Endothelial cell of umbilical vein (primary cell): ENCODE data around the gene PRCD. TPM values are rescaled to one million over a fixed set of nuclear protein-coding genes. Genes with fewer than 3 reads are reported as not detected.

Source experiments
- BruUV-seq: library from RNA; stranded (reverse); fragments of 400-500 nt; replicated peaks from 2 replicates; lab custom pipeline; 2021; lab: Mats Ljungman, UMichigan
- CTCF ChIA-PET: fragments of 300-600, 350-600 bp; sonication (Branson Sonifier 250); formaldehyde crosslinking; loops from one replicate; lab custom pipeline; 2021; ENCODE audit warnings: antibody characterized with exemption, inconsistent platforms; lab: Charles Lee
- POLR2A ChIA-PET: fragments of 300-600, 350-600 bp; sonication (Branson Sonifier 250); formaldehyde crosslinking; loops from one replicate; lab custom pipeline; 2021; ENCODE audit warnings: antibody characterized with exemption, inconsistent platforms; lab: Charles Lee
- DNase-seq: peaks from one replicate; pipeline ENCODE4 v3.0.0-alpha.2; 2011; ENCODE audit warnings: low read depth, low spot score
- FAIRE-seq: peaks from 2 replicates; lab custom pipeline; 2011; peaks lifted over from hg19 to GRCh38; lab: Jason Lieb, UNC
- H2AFZ ChIP-seq: 2 replicates; pipeline ENCODE4 v1.6.0; 2012; ENCODE audit warnings: low read depth, low read length, control low read depth, inconsistent platforms
- H3K27ac ChIP-seq: 2 replicates; pipeline ENCODE4 v1.5.1; 2011; ENCODE audit warnings: low read depth, mild to moderate bottlenecking, control low read depth, low read length, moderate library complexity; ENCODE audit not compliant: insufficient read depth
- H3K27me3 ChIP-seq, 2 experiments: 2 replicates each; pipeline versions ENCODE4 v1.6.0 to v1.6.1; 2011; ENCODE audit warnings: low read length in 2 of 2, mixed read lengths in 1 of 2; ENCODE audit not compliant: control insufficient read depth in 2 of 2, insufficient read depth in 2 of 2
- H3K36me3 ChIP-seq, 2 experiments: 2 replicates in 1 of 2; 3 replicates in 1 of 2; pipeline ENCODE4 v1.5.1; 2011; ENCODE audit warnings: low read length in 2 of 2, mild to moderate bottlenecking in 1 of 2, moderate library complexity in 1 of 2; ENCODE audit not compliant: control insufficient read depth in 2 of 2, insufficient read depth in 2 of 2; ENCODE audit errors: extremely low read depth in 1 of 2
- H3K4me1 ChIP-seq: 3 replicates; pipeline ENCODE4 v1.5.1; 2011; ENCODE audit warnings: mild to moderate bottlenecking, low read length; ENCODE audit not compliant: control insufficient read depth, insufficient read depth; ENCODE audit errors: extremely low read depth
- H3K4me2 ChIP-seq: 2 replicates; pipeline ENCODE4 v1.6.1; 2011; ENCODE audit warnings: low read length, control low read depth, mixed read lengths; ENCODE audit not compliant: insufficient read depth
- H3K4me3 ChIP-seq, 3 experiments: fragments of 200-600 bp in 1 of 3; sonication (generic), shearing (Covaris generic) in 1 of 3; replicated peaks in 1 of 3; 2 replicates each; pipeline ENCODE4 v1.5.1; 2011 to 2016; ENCODE audit warnings: control low read depth in 3 of 3, low read length in 3 of 3, mild to moderate bottlenecking in 2 of 3, inconsistent platforms in 1 of 3, low read depth in 1 of 3, moderate library complexity in 1 of 3; ENCODE audit not compliant: insufficient read depth in 1 of 3
- H3K79me2 ChIP-seq: 2 replicates; pipeline ENCODE4 v1.6.0; 2012; ENCODE audit warnings: low read length, inconsistent platforms; ENCODE audit not compliant: control insufficient read depth, insufficient read depth
- H3K9ac ChIP-seq: replicated peaks from 2 replicates; pipeline ENCODE3; 2011; ENCODE audit warnings: low read length, control low read depth; ENCODE audit not compliant: insufficient read depth; ENCODE audit errors: extremely low read depth
- H3K9me1 ChIP-seq: replicated peaks from 3 replicates; pipeline ENCODE4 v1.6.0; 2011; ENCODE audit warnings: mild to moderate bottlenecking, low read length; ENCODE audit not compliant: control insufficient read depth, insufficient read depth; ENCODE audit errors: extremely low read depth
- H3K9me3 ChIP-seq: replicated peaks from 2 replicates; pipeline ENCODE4 v1.5.1; 2012; ENCODE audit warnings: low read length, inconsistent platforms; ENCODE audit not compliant: control insufficient read depth, insufficient read depth
- H4K20me1 ChIP-seq: replicated peaks from 2 replicates; pipeline ENCODE3; 2011; ENCODE audit warnings: mild to moderate bottlenecking, low read length; ENCODE audit not compliant: control insufficient read depth, insufficient read depth; ENCODE audit errors: extremely low read depth
- EZH2 ChIP-seq: IDR thresholded peaks from 2 replicates; pipeline ENCODE4 v1.6.1; 2012; ENCODE audit warnings: borderline replicate concordance, low read depth, mild to moderate bottlenecking, moderate library complexity, low read length, inconsistent platforms; ENCODE audit not compliant: severe bottlenecking
- FOS ChIP-seq: IDR thresholded peaks from 2 replicates; pipeline ENCODE4 v1.6.1; 2011; ENCODE audit warnings: mild to moderate bottlenecking, low read length, moderate library complexity, borderline replicate concordance; ENCODE audit not compliant: insufficient read depth
- GATA2 ChIP-seq: IDR thresholded peaks from 2 replicates; pipeline ENCODE4 v1.7.0; 2011; ENCODE audit warnings: low read depth, mild to moderate bottlenecking, moderate library complexity, mixed read lengths, low read length; ENCODE audit not compliant: insufficient read length, insufficient read depth
- JUN ChIP-seq: IDR thresholded peaks from 2 replicates; pipeline ENCODE4 v1.6.1; 2011; ENCODE audit warnings: borderline replicate concordance, low read depth; ENCODE audit not compliant: insufficient read length, insufficient read depth
- MAX ChIP-seq: IDR thresholded peaks from 2 replicates; pipeline ENCODE4 v1.6.1; 2011; ENCODE audit not compliant: insufficient read depth, insufficient read length
- dilution Hi-C: fragments of 300-500 bp; cut with MboI; formaldehyde crosslinking; loops from one replicate; pipeline ENCODE4 v1.15.0; 2019; ENCODE audit warnings: low sequenced_read_pairs; ENCODE audit not compliant: extremely low pct_ligation_motif_present
- intact Hi-C: fragments of 100-400 bp; cut with micrococcal nuclease; formaldehyde crosslinking; loops from one replicate; pipeline ENCODE4 v1.10.0; 2022
- polyA plus RNA-seq, 4 experiments: library from polyadenylated mRNA; depleted of rRNA in 3 of 4; stranded (reverse) in 3 of 4; unstranded in 1 of 4; fragments of >200 nt; gene quantifications; 2 replicates each; pipeline versions ENCODE4 v1.2.1 to v1.2.3, GENCODE V29; 2011 to 2012; ENCODE audit warnings: missing spikeins in 1 of 4
- total RNA-seq: library from RNA; stranded (reverse); gene quantifications from 2 replicates; pipeline ENCODE4 v1.2.3, GENCODE V29; 2021

Gene PRCD
- total and polyA plus RNA-seq, 2 donors (not counting 3 experiments of a cell fraction or from before 2014, with no cell fraction given), result not detected

- DNase-seq, result no peak
Measured at GRCh38 chr17:76575570-76575969, 35.7 kb downstream of the PRCD start.

GRCh38 chr17:76576189-76576588 lies 36.3 kb downstream of the PRCD start:
- no peaks in the 10 kb centered on the region for H3K9me3 ChIP-seq
- intact Hi-C loops (no loop called here), dilution Hi-C loops (no loop called here)
- TF ChIP-seq MAX (no peak), GATA2 (no peak), FOS (no peak), EZH2 (no peak)
- no peak overlapping the region for H2AFZ ChIP-seq
- H3K79me2 ChIP-seq, result no peaks in the 10 kb centered on the region
- H3K27ac ChIP-seq, result no peak overlapping the region
- BruUV-seq, result no TSS peak
- ChIA-PET CTCF (no interaction called here), POLR2A (no interaction called here)
- no peak overlapping the region for H3K4me3 ChIP-seq
- H3K4me1 ChIP-seq, result no peaks in the 10 kb centered on the region
- H3K36me3 ChIP-seq, result no peaks in the 10 kb centered on the region
- DNase-seq, result no peak
- H3K9ac ChIP-seq, result no peak overlapping the region
- no peak for FAIRE-seq
- H3K9me1 ChIP-seq, result no peaks in the 10 kb centered on the region
- H3K4me2 ChIP-seq, result no peak overlapping the region
- no peaks in the 10 kb centered on the region for H4K20me1 ChIP-seq
- no peaks in the 10 kb centered on the region for H3K27me3 ChIP-seq

More at GRCh38 chr17:76575570-76575969, 35.7 kb downstream of the PRCD start:
- CTCF ChIA-PET, result no interaction called here
- POLR2A ChIA-PET, result no interaction called here
- H3K27me3 ChIP-seq, result no peaks in the 10 kb centered on the region
- no peak overlapping the region for H3K27ac ChIP-seq
- FAIRE-seq, result no peak
- no TSS peak for BruUV-seq
- H3K9me3 ChIP-seq, result no peaks in the 10 kb centered on the region
- TF ChIP-seq JUN, result no peak
- no peak for TF ChIP-seq FOS
- no peaks in the 10 kb centered on the region for H3K4me1 ChIP-seq
- H3K79me2 ChIP-seq, result no peaks in the 10 kb centered on the region
- no peaks in the 10 kb centered on the region for H4K20me1 ChIP-seq
- no peaks in the 10 kb centered on the region for H3K36me3 ChIP-seq
- H3K9me1 ChIP-seq, result no peaks in the 10 kb centered on the region
- dilution Hi-C loops (no loop called here), intact Hi-C loops (no loop called here)
- no peak overlapping the region for H3K9ac ChIP-seq
- H3K4me3 ChIP-seq, result no peak overlapping the region
- no peak overlapping the region for H3K4me2 ChIP-seq
- no peak overlapping the region for H2AFZ ChIP-seq
